Transverse colon (tissue), 4 donors: ENCODE measurements around the gene LAMA5. TPM values are rescaled to one million over a fixed set of nuclear protein-coding genes. Genes with fewer than 3 reads are reported as not detected.
A peak's percentile ranks its signal among the peaks of the same experiment; 100 is the strongest.

ENCODE experiments used
- DNase-seq: peaks from one replicate; pipeline ENCODE4 v3.0.0-alpha.2; 2019
- H3K27ac ChIP-seq, 4 donors: fragments of 200-600 bp; sonication (generic); 2 replicates each; pipeline ENCODE4 v1.5.1; 2016 to 2018; ENCODE audit warnings: inconsistent platforms in 4 of 4
- H3K27me3 ChIP-seq: fragments of 200-600 bp; sonication (generic); 2 replicates; pipeline ENCODE4 v1.5.1; 2017; ENCODE audit warnings: inconsistent platforms
- H3K36me3 ChIP-seq, 4 donors: fragments of 200-600 bp; sonication (generic); 2 replicates each; pipeline ENCODE4 v1.5.1; 2017 to 2019; ENCODE audit warnings: inconsistent platforms in 4 of 4
- H3K4me1 ChIP-seq, 4 donors: fragments of 200-600 bp; sonication (generic); 2 replicates each; pipeline ENCODE4 v1.5.1; 2017 to 2020; ENCODE audit warnings: inconsistent platforms in 4 of 4
- H3K4me3 ChIP-seq, 4 donors: fragments of 200-600 bp; sonication (generic); 1 replicate in 1 of 4; 2 replicates in 3 of 4; pipeline versions ENCODE4 v1.5.1 to v1.6.1; 2017 to 2019; ENCODE audit warnings: inconsistent platforms in 4 of 4
- H3K9me3 ChIP-seq, 2 donors: fragments of 200-600 bp; sonication (generic); 2 replicates each; pipeline ENCODE4 v1.5.1; 2017 to 2019; ENCODE audit warnings: inconsistent platforms in 2 of 2
- EP300 ChIP-seq: sonication (generic); formaldehyde crosslinking; IDR thresholded peaks from one replicate; pipeline ENCODE4 v1.6.1; 2017; ENCODE audit warnings: antibody characterized with exemption, low read depth
- POLR2A ChIP-seq: fragments of 450-650 bp; IDR thresholded peaks from one replicate; pipeline ENCODE4 v1.6.1; 2016; ENCODE audit warnings: antibody characterized with exemption, mild to moderate bottlenecking, moderate library complexity
- POLR2AphosphoS5 ChIP-seq, 3 donors: sonication (generic); formaldehyde crosslinking; IDR thresholded peaks; one replicate each; pipeline ENCODE4 v1.6.1; 2016; ENCODE audit warnings: antibody characterized with exemption in 3 of 3
- WGBS, 2 donors: methylation state at CpG; one replicate each; pipeline ENCODE4 v1.1.5; 2018; ENCODE audit warnings: low coverage in 1 of 2; 5-methylcytosine and 5-hydroxymethylcytosine counted together
- in situ Hi-C, 4 donors: fragments of 200-750 bp; cut with MboI; loops; one replicate each; pipeline versions ENCODE4 v1.15.0 to v1.15.1; 2017; ENCODE audit warnings: low sequenced_read_pairs in 3 of 4, low pct_ligation_motif_present in 1 of 4, low pct_unique_long_range_greater_than_20kb in 1 of 4
- intact Hi-C: fragments of 100-400 bp; cut with DNase I; formaldehyde crosslinking; loops from one replicate; pipeline ENCODE4 v1.15.1; 2023; ENCODE audit warnings: low total_unique reads
- total RNA-seq, 4 donors: library from RNA; depleted of rRNA; stranded (reverse); fragments of >200 nt; gene quantifications; one replicate each; pipeline ENCODE4 v1.1.0, GENCODE V29; 2016
- TF ChIP-seq, protein P1 (sequence below), 5 experiments: fragments of 200-600 bp in 3 of 5; fragments of 450-650 bp in 2 of 5; sonication (generic) in 3 of 5; IDR thresholded peaks; 1 replicate in 2 of 5; 2 replicates in 3 of 5; pipeline ENCODE4 v1.5.1; 2016 to 2017; ENCODE audit warnings: antibody characterized with exemption in 5 of 5, inconsistent platforms in 3 of 5, mild to moderate bottlenecking in 2 of 5, moderate library complexity in 1 of 5

The LAMA5 gene
- total RNA-seq, 4 donors from 2014 or later, result 33.2 to 269 (median 91.3) TPM

DNA sequence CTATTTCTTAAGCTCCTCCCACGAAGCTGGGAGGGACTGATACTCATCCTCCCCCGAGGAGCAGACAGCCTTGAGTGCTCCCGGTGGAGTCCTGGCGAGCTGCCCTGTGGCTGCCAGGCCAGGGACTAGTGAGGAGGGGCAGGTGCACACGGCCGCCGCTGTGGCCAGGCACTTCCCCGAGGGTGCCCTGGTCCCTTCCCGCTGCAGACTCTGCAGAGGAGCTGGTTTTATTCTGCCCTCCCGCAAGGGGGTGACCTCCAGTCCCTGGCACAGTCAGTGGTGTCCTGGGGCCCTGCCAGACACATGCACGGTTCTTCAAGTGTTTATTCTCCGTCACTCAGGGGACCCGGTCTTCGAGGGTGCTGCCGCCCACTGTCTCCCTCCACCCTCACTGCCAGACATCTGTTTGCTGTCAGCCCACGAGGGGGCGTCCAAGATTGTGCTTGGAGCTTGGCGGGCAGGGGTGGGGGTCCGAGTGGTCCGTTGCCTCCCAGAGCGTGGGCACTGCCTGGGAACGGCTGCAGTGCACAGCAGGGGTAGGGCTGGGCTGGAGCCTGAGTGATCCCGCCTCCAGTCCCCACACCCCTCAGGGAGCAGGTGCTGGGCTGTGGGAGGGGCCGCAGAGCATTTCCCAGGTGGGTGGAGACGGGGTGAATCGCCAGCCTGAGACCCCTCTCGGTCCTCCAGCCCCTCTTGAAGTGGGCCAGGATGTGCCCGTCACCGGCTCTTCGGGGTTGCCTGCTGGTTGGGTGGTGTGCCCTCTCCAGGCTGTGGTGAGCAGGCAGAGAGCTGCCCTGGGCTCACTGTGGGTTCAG is 43.0 kb upstream of the LAMA5 start:
- TF ChIP-seq EP300 (no peak), POLR2A (peak; percentile 11), POLR2AphosphoS5 (IDR thresholded peaks at IDR 0.05) (peak; percentile 19 to 44 (median 37))
- TF ChIP-seq, protein P1, sequence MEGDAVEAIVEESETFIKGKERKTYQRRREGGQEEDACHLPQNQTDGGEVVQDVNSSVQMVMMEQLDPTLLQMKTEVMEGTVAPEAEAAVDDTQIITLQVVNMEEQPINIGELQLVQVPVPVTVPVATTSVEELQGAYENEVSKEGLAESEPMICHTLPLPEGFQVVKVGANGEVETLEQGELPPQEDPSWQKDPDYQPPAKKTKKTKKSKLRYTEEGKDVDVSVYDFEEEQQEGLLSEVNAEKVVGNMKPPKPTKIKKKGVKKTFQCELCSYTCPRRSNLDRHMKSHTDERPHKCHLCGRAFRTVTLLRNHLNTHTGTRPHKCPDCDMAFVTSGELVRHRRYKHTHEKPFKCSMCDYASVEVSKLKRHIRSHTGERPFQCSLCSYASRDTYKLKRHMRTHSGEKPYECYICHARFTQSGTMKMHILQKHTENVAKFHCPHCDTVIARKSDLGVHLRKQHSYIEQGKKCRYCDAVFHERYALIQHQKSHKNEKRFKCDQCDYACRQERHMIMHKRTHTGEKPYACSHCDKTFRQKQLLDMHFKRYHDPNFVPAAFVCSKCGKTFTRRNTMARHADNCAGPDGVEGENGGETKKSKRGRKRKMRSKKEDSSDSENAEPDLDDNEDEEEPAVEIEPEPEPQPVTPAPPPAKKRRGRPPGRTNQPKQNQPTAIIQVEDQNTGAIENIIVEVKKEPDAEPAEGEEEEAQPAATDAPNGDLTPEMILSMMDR (IDR thresholded peaks at IDR 0.05), result peak; percentile 23 to 55 (median 42)
- WGBS, 2 donors, result 9% methylated on average over 17 of the region's 30 CpGs; no CpG with 5 or more reads in 1 of the 2 donors
- H3K4me1 ChIP-seq, result peaks cover 39 to 81% (median 74%) of the 10 kb centered on the region in 4 donors
- no peaks in the 10 kb centered on the region for H3K36me3 ChIP-seq
- no peaks in the 10 kb centered on the region for H3K27me3 ChIP-seq
- H3K27ac ChIP-seq, result peak overlapping the region; percentile 71 to 92 (median 83)
- no peaks in the 10 kb centered on the region for H3K9me3 ChIP-seq
- peak overlapping the region in 1 of 4 donors; percentile 5 for H3K4me3 ChIP-seq
- DNase-seq, result peak; percentile 73
- in situ Hi-C loops (no loop called here), intact Hi-C loops (loop anchor here (5.0 to 10.0 kb wide), 3 partner anchors 87 to 755 kb away; no protein-coding TSS in a partner anchor)

- intact Hi-C loops, result no loop called here
- in situ Hi-C loops, result no loop called here
- Histone ChIP-seq H3K36me3 (no peaks in the 10 kb centered on the region), H3K27ac (peak overlapping the region; percentile 71 to 92 (median 83)), H3K4me1 (peaks cover 38 to 76% (median 70%) of the 10 kb centered on the region in 4 donors), H3K27me3 (no peaks in the 10 kb centered on the region), H3K9me3 (no peaks in the 10 kb centered on the region), H3K4me3 (no peak overlapping the region)
- no peak for TF ChIP-seq POLR2AphosphoS5 (IDR thresholded peaks at IDR 0.05)
- TF ChIP-seq POLR2A, result no peak
- TF ChIP-seq EP300, result no peak
- TF ChIP-seq, protein P1 (IDR thresholded peaks at IDR 0.05), result no peak
- no peak for DNase-seq
- 50 to 82% methylated on average over 1 to 12 of the region's 12 CpGs for WGBS, 2 donors
These were observed 42.2 kb upstream of the LAMA5 start for GRCh38 chr20:62409086-62409853.

DNA sequence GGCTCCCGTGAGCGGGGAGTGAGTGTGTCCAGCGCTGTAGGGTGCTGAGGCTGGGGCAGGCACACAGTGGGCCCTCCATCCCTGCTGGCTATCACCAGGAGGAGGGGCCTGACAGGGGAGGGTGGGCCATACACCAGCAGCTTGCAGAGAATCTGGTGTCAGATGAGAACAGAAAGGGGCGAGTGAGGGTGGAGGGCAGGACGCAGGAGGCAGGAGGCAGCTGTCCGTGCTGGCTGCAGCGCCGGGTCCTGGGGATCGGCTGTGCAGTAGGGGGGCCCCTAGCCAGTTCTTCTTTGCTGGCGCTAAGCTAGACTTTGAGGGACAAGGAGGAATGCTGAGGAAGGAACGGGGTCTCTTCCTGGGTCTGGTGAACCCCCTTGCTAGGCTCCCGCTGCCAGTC is 41.5 kb upstream of the LAMA5 start:
- TF ChIP-seq EP300, result no peak
- TF ChIP-seq, protein P1 (IDR thresholded peaks at IDR 0.05), result no peak
- no peak for TF ChIP-seq POLR2AphosphoS5 (IDR thresholded peaks at IDR 0.05)
- TF ChIP-seq POLR2A, result no peak
- 85 to 100% methylated on average over 2 to 12 of the region's 12 CpGs for WGBS, 2 donors

DNA sequence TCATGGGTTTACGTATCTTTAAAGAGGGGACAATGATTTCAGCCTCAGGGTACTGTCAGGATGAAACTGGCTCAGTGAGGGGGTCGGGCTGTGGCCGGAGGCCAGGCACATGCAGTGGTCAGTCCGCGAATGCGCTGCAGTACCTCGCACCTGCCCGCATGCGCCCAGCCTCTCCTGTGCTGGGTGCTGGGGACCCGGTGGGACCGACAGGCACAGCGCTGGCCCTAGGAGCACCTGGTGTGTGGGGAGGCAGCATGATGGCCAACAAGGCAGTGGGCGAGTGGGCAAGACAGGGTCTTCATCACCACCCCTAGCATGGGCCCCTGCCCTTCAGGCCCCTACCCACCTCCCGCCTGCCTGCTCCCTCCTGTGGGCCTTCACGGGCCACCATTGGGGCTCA is 40.9 kb upstream of the LAMA5 start:
- peak overlapping the region; percentile 68 to 92 (median 80) for H3K27ac ChIP-seq
- in situ Hi-C loops (no loop called here), intact Hi-C loops (no loop called here)
- peaks cover 32 to 64% (median 58%) of the 10 kb centered on the region in 4 donors for H3K4me1 ChIP-seq
- H3K27me3 ChIP-seq, result no peaks in the 10 kb centered on the region
- no peak for DNase-seq
- WGBS, 2 donors, result 93% methylated on average over 15 of the region's 15 CpGs; no CpG with 5 or more reads in 1 of the 2 donors
- H3K36me3 ChIP-seq, result no peaks in the 10 kb centered on the region
- H3K4me3 ChIP-seq, result peak overlapping the region in 1 of 4 donors; percentile 58
- H3K9me3 ChIP-seq, result no peaks in the 10 kb centered on the region
- no peak for TF ChIP-seq EP300
- no peak for TF ChIP-seq POLR2A
- no peak for TF ChIP-seq POLR2AphosphoS5 (IDR thresholded peaks at IDR 0.05)
- TF ChIP-seq, protein P1 (IDR thresholded peaks at IDR 0.05), result no peak

More for the DNA sequence above, 41.5 kb upstream of the LAMA5 start:
- Histone ChIP-seq H3K36me3 (no peaks in the 10 kb centered on the region), H3K27ac (peak overlapping the region in 2 of 4 donors; percentile 68 to 92), H3K9me3 (no peaks in the 10 kb centered on the region), H3K4me1 (peaks cover 32 to 70% (median 64%) of the 10 kb centered on the region in 4 donors), H3K27me3 (no peaks in the 10 kb centered on the region), H3K4me3 (no peak overlapping the region)
- DNase-seq, result no peak
- intact Hi-C loops, result no loop called here
- in situ Hi-C loops, result no loop called here
